HG03039 (cell line): Measurements from ENCODE around the gene GMDS.

Source experiments
- ATAC-seq: cut with Tn5 transposase; IDR thresholded peaks from one replicate; pipeline ENCODE4 v1.9.1; 2021; ENCODE audit warnings: mild to moderate bottlenecking, moderate library complexity; ENCODE audit not compliant: unreplicated experiment

Gene GMDS

GRCh38 chr6:1611322-1611571, 634.2 kb downstream of the GMDS start:
- ATAC-seq, result no peak

- ATAC-seq, result no peak
These were observed 634.7 kb downstream of the GMDS start for GRCh38 chr6:1610497-1611321.

GRCh38 chr6:1609648-1610496, 635.5 kb downstream of the GMDS start, which contains the start of gene FOXC1:
Gene FOXC1 (plus strand): TSS chr6:1609915. CDS start chr6:1610446, 531 bp downstream.
- no peak for ATAC-seq

- ATAC-seq, result no peak
These were observed 636.3 kb downstream of the GMDS start for GRCh38 chr6:1609041-1609647.

- ATAC-seq, result no peak
These were observed 637.0 kb downstream of the GMDS start for GRCh38 chr6:1608222-1609040.

- no peak for ATAC-seq
These were observed 637.7 kb downstream of the GMDS start for GRCh38 chr6:1607516-1608221.

GRCh38 chr6:1606780-1607515, 638.5 kb downstream of the GMDS start:
- no peak for ATAC-seq

- ATAC-seq, result no peak
These were observed 639.3 kb downstream of the GMDS start for GRCh38 chr6:1605893-1606779.

GRCh38 chr6:1605004-1605892, 640.2 kb downstream of the GMDS start:
- ATAC-seq, result no peak

GRCh38 chr6:1604158-1605003, 641.0 kb downstream of the GMDS start:
- no peak for ATAC-seq

- ATAC-seq, result no peak
These were observed 641.7 kb downstream of the GMDS start for GRCh38 chr6:1603708-1604107.

GRCh38 chr6:1602049-1602713, 643.2 kb downstream of the GMDS start:
- no peak for ATAC-seq

GRCh38 chr6:1601158-1602048, 644.0 kb downstream of the GMDS start:
- ATAC-seq, result no peak

GRCh38 chr6:1600764-1601157, 644.6 kb downstream of the GMDS start:
- no peak for ATAC-seq

GRCh38 chr6:1600063-1600763, 645.2 kb downstream of the GMDS start:
- ATAC-seq, result no peak
